Fibroblast of skin of scalp (primary cell): Measurements from ENCODE around the gene BPIFB3. TPM values are rescaled to one million over a fixed set of nuclear protein-coding genes. Genes with fewer than 3 reads are reported as not detected.

Experiments
- DNase-seq: peaks from one replicate; pipeline ENCODE4 v3.0.0-alpha.2; 2013
- polyA plus RNA-seq, 2 experiments: library from polyadenylated mRNA; unstranded; fragments of 120-200 nt; gene quantifications; one replicate each; pipeline ENCODE4 v1.2.1, GENCODE V29; 2013; ENCODE audit not compliant: insufficient read length in 2 of 2

BPIFB3 gene, protein sequence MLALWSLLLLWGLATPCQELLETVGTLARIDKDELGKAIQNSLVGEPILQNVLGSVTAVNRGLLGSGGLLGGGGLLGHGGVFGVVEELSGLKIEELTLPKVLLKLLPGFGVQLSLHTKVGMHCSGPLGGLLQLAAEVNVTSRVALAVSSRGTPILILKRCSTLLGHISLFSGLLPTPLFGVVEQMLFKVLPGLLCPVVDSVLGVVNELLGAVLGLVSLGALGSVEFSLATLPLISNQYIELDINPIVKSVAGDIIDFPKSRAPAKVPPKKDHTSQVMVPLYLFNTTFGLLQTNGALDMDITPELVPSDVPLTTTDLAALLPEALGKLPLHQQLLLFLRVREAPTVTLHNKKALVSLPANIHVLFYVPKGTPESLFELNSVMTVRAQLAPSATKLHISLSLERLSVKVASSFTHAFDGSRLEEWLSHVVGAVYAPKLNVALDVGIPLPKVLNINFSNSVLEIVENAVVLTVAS
- polyA plus RNA-seq (2013, experiment 1 of 2; ENCODE audit: insufficient read length), result not detected
- not detected for polyA plus RNA-seq (2013, experiment 2 of 2; ENCODE audit: insufficient read length)

DNA sequence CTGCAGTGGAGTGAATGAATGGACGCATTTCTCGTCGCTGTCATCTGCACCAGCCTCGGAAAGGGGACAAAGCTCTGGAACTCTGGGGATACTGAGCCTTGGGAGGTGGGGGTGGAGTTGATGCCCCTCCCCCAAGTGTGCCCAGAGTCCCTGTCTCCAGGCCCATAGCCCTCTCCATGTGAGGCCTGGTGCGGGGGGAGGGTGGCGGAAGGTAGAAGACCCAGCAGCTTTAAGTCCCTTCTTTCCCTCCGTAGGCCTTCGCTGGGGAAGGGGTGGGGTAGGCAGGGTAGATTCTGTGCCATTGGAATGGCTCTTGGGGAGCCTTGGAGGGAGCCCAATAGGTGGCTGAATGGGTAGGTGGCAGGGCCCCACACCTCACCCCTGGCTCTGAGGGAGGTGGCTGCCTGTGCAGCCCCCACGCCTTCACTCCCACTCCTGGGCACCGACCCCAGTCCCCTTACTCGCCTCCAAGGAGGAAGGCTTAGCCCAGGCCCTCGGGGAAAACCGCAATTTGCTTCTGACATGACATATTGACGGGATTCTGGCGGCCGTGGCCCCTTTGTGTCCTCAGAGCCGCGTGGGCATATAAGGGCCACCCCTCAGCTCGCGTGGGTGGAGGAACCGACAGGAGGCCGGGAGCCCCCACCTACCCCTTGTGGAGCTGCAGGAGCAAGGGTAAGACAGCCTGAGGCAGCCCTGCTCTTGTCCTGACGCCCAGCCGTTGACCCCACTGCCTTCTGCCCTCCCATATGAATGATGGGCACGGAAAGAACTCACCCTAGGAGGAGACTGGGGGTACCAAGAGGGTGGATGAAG is at the start of gene BPIFB3:
BPIFB3 (plus strand) TSS at position 613 of the 816 bp plus-strand sequence. CDS start 1,533 bp downstream, outside the sequence.
- no peak for DNase-seq

DNA sequence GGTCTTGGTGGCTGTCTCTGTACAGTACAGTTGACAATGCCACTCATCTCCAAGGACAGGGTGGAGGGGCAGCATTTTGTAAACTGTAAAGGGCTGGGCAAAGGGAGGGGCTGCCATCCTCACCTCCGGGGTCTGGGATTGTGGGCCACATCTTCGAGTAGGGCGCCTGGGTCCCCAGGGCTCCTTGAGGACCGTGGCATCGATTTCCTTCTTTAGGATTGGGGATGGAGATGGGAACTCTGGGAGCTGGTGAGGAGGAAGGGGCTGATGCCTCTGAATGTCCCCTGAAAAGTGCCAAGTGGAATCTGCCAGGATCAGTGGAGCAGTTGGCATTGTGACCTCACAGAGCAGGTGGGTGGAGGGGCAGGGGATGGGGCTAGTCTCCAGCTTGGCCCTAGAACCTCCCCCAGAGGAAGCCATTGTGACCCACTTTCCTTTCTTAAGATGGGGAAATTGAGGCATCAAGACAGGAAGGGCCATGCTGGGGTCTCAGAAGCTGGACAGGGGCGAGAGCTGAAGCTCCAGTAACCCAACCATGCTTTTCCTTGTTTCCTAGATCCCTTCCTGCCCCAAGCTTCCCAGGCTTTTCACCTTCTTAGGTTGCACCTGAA is 49.5 kb upstream of the BPIFB3 start, which contains the start of gene SUN5:
SUN5 (minus strand) TSS at position 293 of the 611 bp plus-strand sequence; CDS start at position 200, 93 bp downstream.
- no peak for DNase-seq

DNA sequence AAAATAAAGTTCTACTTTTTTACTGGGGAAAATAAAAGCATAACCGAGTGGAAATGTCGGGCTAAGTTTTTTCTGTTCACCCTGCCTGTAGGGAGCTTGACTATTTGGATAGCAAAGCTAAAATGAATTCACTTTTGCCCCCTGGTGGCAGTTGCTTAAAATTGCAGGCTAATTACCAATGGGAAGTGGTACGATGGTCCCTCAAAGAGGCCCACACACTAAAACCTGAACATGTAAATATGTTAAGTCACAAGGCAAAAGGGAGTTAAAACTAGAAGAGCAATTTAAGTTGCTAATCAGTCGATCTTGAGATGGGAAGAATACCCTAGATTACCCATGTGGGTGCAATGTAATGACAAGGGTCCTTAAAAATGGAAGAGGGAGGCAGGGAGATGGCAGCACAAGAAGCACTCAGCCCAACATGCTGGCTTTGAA is 48.6 kb upstream of the BPIFB3 start:
- DNase-seq, result peak; percentile 3

DNA sequence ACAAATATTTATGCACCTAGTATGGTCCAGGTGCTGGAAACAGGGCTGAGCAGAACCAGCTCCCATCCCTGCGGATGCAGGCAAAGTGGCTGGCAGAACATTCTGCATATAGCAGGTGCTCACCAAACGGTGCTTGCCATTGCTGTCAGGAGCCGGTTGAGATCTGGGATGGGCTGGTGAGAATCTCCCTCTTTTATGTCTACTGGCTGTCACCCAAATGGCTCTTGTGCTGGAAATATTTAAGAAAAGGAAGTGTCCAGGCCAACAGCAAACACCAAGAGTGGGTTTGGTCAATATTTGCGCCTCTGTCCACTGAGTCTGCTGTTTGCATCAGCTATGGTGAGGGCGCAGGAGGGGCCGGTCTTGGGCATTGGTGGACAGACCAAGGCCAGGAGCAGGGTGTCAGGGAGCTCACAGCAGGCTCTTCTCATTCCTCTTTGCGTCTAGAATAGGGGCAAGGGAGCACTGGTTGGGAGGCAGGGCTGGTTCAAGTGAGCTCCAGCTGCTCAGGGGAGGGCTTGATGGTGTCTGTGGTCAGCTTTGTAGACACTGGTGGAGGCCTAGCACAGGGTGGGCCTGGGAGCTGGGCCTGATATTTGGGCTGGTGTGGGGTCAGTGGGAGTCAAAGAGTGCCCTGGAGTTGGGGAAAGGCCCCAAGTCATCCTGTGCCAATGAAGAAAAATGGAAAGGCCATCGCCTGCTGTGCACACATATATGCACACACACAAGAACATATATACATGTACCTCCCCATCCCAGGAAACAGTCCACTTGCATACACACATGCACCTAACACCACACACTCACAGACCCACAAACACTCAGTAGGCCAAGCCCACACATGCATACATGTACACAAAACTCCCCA is 47.6 kb upstream of the BPIFB3 start:
- DNase-seq, result no peak

DNA sequence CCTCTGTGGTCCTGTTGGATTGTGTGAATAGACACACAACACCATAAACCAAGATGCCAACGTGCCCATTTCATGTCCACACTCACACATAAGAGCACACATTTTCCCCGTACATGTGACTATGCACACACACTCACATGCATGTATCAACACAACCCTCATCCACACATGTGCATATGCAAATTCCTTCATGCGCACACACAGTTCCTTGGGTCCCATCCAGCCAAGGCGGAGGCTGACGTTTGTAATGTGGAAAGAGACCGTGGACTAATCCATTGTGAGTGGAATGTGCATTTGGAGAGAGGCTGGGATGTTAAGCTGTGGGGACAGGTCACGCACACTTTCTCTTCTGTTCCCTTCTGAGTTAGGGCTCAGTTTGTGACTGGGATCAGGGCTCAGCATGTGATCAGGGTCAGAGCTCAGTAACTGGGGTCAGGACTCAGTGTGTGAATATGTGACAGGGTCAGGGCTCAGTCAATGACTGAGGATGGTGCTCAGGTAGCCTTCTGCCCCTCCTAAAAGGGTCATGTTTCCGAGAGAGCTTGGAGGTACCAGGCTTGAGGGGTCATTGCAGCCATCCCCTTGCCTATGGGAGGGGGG is 46.8 kb upstream of the BPIFB3 start:
- DNase-seq, result no peak

DNA sequence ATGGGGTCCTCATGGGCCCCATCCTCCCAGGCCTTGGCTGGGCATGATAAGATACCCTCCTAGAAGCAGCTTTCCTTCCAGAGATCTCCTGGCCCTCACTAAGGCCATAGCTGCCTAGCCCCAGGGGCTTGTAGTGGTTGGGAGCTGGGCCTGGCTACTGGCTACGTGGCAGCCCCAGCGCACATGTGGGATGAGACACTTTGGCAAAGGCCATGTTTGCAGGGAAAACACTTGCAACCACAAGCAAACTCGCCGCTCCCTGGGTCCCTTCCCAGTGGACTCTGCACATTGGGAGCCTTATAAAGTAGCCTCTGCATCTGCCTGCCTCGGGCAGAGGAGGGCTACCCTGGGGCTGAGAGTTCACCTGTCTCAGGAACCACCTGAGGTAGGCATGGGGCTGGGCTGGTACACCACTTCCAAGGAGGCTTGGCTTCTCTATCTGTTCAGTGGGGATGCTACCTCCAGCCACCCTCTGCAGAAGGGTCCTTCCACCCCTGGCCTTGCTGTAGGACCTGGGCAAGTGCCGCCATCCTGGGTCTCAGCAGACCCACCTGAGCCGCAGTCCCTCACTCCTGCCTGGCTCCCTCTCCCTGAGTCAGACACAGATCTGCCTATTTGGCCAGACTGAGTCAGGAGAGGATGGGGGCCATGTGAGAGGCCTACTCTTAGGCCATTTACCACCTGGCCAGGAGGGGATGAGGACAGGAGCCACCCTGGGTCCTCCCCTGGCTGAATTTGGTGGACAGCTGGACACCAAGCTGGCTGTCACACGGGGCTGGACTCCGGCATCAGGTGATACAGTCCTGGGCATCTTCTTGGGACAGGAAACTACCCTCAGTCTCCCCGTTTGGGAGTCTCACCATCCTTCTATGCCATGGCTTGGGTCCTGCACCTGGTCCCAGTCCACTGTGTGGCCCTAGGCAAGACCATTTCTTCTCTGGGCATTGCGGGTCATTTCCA is 46.0 kb upstream of the BPIFB3 start, which contains the start of gene BPIFB2:
BPIFB2 (plus strand) TSS at position 329 of the 960 bp plus-strand sequence. CDS start 871 bp downstream, outside the sequence.
- DNase-seq, result no peak

DNA sequence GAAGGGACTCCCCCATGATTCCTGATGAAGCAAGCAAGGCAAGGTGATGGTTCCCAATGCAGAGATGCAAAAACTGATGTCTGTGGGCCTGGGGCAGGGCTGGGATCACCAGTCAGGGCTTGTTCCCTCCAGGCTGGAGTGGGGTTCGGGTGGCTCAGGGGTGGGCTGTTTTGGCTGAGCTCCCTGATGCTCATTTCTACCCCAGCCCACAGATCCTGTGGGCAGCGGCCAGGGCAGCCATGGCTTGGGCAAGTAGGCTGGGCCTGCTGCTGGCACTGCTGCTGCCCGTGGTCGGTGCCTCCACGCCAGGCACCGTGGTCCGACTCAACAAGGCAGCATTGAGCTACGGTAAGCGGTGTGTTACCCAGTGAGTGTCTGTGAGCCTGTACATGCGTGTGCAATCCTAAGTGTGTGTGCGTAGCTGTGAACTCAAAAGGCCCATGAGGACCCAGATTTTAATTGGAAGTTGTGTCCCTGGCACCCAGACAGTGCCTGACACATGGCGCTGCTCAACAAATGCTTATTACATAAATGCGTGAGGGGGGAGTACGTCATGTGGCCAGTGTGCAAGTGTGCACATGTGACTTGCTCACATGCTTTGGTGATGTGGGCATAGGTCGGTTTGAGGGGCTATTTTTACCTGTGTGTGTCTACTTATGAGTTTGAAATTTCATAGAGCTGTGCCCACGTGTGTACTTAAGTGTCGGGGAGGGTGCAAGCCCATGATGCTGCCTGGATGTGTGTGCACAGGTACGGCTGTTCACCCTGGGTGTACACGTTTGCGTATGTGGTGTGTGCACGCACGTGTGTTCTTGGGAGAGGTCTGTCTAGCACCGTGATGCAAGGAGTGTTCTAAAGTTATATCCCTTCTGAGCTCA is 45.1 kb upstream of the BPIFB3 start:
- no peak for DNase-seq

DNA sequence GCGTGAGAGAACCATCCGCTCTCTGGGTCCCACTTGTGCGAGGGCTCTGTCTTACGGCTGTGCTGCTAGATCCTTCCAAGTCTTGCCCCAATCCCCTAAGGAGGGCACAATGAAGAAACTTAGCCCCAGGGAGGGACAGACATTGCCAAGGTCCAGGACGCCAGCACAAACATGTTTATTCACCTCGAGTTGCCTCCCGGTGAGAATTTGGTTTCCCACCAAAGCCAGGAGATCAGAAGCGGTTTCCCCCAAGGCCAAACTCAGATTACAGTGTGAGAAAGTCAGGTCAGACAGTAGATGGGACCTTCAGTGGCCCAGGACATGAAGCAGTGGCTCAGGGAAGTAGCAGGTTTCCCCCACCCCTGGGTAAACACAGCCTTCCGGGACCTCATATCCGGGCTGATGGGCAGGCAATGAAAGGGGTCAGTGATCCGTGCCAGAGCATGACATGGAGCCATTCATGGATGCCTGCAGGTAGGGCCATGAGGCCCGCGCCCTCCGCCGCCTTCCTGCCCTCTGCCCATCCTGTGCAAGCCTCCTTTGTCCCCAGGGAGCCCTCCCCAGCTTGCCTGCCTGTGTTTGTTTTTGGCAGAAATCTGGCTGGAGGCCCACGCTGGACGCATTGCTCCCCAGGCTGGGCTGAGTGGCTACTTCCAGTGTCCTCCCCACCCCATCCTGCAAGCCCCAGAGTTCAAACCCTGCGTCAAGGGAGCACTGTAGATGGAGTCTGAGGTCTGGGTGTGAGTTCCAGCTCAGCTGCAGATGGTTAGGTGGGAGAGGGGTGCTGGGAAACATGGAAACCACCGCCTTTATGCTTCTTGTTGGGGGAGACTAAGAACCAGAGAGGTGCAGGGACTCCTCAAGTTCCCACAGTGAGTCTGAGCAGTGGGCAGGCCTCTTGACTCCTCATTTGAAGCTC is 44.2 kb upstream of the BPIFB3 start:
- DNase-seq, result no peak

DNA sequence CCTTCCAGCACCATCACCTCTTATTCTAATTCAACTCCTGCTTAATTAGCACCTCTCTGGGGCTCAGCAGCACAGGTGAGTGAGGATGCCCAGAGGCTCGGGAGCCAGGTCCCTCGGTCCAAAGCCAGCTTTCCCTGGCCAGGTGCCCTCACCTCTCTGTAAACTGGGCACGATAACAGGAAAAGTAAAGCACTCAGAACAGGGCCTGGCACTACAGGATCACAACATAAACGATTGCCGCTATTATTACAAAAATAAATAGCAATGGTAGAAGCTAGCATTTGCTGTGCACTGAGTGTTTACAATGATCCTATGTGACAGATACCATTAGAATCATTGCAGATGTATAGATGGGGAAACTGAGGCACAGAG is 43.6 kb upstream of the BPIFB3 start:
- DNase-seq, result no peak

DNA sequence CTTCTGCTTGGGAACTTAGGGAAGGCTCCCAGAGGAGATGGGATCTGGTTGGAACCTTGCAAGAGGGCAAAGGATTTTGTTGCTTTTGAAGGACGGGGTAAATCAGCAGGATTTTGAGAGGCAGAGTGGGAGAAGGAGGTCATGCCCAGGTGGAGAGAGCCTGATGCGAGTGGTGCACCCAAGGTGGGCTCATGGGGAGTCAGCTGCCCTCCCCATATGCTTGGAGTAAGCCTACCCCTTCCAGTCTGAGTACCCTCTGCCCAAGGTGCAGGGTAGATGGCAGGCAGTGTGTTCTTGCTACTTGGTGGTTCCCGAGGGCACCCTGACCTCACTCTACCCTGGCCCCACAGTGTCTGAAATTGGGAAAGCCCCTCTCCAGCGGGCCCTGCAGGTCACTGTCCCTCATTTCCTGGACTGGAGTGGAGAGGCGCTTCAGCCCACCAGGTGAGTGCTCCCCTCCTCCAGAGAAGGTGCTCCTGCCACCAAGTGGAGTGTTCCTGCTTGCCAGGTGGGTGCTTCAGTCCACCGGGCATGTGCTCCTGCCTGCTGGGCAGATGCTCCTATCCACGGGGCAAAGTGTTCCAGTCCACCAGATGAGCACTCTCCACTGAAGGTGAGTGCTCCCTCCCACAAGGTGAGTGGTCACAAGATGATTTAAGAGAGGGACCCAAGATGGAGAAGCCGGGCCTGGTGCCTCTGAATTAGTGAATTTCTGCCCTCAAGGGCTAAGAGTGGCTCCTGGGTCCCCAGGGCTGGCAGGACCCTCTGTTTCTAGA is 42.8 kb upstream of the BPIFB3 start:
- no peak for DNase-seq

DNA sequence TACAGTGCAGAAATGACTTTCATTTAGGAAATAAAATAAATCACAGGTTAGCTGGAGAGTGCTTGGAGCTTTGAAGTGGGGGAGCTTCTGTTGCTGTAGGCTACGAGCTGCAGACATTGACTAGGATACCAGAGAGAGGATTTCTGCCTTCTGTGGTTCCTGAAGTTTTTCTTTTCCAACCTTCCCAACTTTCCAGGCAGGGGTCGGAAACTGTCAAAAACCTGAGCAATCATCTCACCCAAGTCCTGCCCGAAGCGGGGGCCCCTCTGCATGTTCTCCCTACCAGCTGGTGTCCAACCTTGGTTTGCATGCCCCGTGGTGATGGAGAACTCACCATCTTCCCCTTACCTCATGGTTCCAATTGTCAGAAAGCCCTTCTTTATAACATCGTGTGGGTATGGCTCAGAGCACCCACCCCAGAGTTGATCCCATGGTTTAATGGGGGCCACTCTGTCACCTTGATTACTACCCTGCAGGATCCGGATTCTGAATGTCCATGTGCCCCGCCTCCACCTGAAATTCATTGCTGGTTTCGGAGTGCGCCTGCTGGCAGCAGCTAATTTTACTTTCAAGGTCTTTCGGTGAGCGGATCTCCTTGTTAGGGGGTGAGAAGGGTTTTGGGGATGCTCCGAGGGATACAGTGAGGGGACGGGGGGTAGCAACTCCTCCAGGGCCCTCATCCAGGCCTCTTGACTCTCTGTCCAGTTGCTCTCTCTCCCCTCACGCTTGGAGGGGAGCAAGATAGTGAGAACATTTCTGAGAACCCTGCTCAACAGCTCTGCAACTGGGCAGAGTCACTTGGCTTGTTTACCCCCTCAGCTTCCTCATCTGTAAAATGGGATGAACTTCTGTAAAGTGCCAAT is 41.1 kb upstream of the BPIFB3 start:
- no peak for DNase-seq

DNA sequence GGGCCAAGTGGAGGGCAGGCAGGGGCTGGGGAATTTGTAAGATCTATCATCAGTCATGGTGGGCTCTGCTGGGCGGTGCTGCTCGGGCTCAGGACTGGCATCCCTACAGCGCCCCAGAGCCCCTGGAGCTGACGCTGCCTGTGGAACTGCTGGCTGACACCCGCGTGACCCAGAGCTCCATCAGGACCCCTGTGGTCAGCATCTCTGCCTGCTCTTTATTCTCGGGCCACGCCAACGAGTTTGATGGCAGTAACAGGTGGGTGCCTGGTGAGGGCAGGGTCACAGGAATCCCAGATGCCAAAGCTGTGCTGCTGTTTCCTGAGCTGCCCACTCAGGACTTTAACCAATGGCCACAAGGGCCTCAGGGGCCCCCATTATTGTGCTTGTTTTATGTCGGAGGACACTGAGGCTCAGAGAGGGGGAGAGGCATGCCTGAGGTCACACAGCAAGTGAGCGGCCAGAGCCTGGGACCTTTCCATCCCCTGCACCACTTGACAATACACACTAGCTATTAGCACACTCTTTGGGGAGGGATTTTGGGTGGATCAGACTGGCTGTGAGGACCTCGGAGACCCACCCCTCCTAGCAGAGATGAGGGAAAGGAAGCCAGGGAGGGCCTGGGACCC is 39.9 kb upstream of the BPIFB3 start:
- no peak for DNase-seq

DNA sequence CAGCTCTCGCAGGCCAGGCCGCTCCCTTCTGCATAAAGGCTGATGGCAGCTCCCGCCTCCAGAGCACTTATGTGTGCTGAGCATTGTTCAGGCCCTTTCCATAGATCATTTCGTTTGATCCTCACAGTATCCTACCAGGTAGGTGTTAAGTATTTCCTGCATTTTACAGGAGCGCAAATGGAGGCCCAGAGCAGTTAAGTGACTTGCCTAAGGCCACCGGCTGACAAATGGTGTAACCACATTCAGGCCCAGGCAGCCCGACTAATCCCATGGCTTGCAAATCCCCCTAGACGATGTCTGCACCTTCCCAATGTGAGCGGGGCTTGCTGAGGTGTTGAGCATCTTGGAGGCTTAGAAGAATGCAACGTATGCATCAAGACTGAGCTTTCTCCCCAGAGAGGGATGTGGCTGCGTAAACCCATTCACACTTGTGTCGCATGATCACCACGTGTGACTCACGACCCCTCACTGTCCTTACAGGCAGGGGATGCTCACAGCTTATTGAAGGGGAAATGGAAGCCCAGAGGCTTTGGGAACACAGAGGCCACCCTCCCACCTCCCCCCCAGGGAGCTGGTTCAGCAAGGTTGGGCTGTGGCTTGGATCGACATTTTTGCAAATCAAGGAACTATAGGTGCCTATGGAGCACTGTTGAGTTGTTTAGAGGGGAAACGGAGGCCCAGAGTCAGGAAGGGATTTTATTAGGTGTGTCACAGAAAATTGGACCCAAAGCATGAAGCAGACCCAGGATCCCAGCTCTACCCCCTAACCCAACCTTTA is 39.2 kb upstream of the BPIFB3 start:
- DNase-seq, result no peak

DNA sequence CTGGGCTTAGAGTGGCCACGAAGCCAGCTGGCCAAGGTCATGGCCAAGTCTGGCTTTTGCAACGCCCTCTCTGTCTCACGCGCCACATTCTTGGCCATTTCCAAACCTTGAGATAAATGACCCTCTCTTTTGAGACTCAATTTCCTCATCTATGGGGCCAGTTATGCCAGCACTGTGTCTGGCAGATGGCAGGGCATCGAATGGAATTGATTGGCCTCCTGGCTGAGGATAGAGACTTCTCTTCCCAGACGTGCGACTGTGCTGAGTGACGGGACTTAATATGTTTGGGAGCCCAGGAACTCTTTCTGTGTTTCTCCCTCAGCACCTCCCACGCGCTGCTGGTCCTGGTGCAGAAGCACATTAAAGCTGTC is 38.6 kb upstream of the BPIFB3 start:
- no peak for DNase-seq
